GM23338 (cell line): Measurements from ENCODE around the gene TLR3. TPM values are rescaled to one million over a fixed set of nuclear protein-coding genes. Genes with fewer than 3 reads are reported as not detected.

Source experiments
- ATAC-seq: fragments of 200-7000 bp; cut with Tn5 transposase; 3 replicates; pipeline ENCODE4 v1.9.1; 2020
- DNase-seq: peaks from one replicate; pipeline ENCODE4 v3.0.0-alpha.2; 2015; ENCODE audit warnings: low spot score
- H2AFZ ChIP-seq: fragments of 200-600 bp; sonication (generic); 2 replicates; pipeline ENCODE4 v1.8.0; 2016; ENCODE audit warnings: antibody characterized with exemption, mild to moderate bottlenecking, moderate library complexity
- H3F3A ChIP-seq: fragments of 200-600 bp; sonication (generic); replicated peaks from 2 replicates; pipeline ENCODE4 v1.8.0; 2017; ENCODE audit warnings: antibody characterized with exemption, mixed run types, low read depth
- H3K27ac ChIP-seq: fragments of 200-600 bp; sonication (generic); 2 replicates; pipeline ENCODE4 v1.6.1; 2016; ENCODE audit warnings: low read depth
- H3K27me3 ChIP-seq: fragments of 200-600 bp; sonication (generic); 2 replicates; pipeline ENCODE4 v1.8.0; 2016; ENCODE audit warnings: mild to moderate bottlenecking, mixed run types, moderate library complexity; ENCODE audit not compliant: insufficient read depth
- H3K36me3 ChIP-seq: fragments of 200-600 bp; sonication (generic); 2 replicates; pipeline ENCODE4 v1.8.0; 2016; ENCODE audit warnings: mild to moderate bottlenecking; ENCODE audit not compliant: insufficient read depth
- H3K4me1 ChIP-seq: fragments of 200-600 bp; sonication (generic); 2 replicates; pipeline ENCODE4 v1.8.0; 2016; ENCODE audit warnings: mild to moderate bottlenecking, moderate library complexity; ENCODE audit not compliant: insufficient read depth
- H3K4me2 ChIP-seq: fragments of 200-600 bp; sonication (generic); 2 replicates; pipeline ENCODE4 v1.7.1; 2017; ENCODE audit warnings: mixed run types
- H3K4me3 ChIP-seq: fragments of 200-600 bp; sonication (generic); 2 replicates; pipeline ENCODE4 v1.6.1; 2016; ENCODE audit warnings: mixed run types
- H3K79me2 ChIP-seq: fragments of 200-600 bp; sonication (generic); replicated peaks from 2 replicates; pipeline ENCODE4 v1.8.0; 2017; ENCODE audit warnings: mild to moderate bottlenecking; ENCODE audit not compliant: insufficient read depth
- H3K9me2 ChIP-seq: fragments of 200-600 bp; sonication (generic); 2 replicates; pipeline ENCODE4 v1.8.0; 2017; ENCODE audit not compliant: insufficient read depth
- H4K20me1 ChIP-seq: fragments of 200-600 bp; sonication (generic); replicated peaks from 2 replicates; pipeline ENCODE4 v1.8.0; 2017; ENCODE audit warnings: mild to moderate bottlenecking; ENCODE audit not compliant: insufficient read depth
- H3K27ac Mint-ChIP-seq: 2 replicates; pipeline ENCODE4 v1.8.0; 2020; ENCODE audit warnings: inconsistent platforms, mild to moderate bottlenecking, moderate library complexity, mixed read lengths
- H3K27me3 Mint-ChIP-seq: 3 replicates; pipeline ENCODE4 v1.8.0; 2022; ENCODE audit warnings: low read depth, mild to moderate bottlenecking, moderate library complexity, mixed read lengths, inconsistent platforms; ENCODE audit not compliant: insufficient read depth, poor library complexity
- H3K36me3 Mint-ChIP-seq: 3 replicates; pipeline ENCODE4 v1.8.0; 2021; ENCODE audit warnings: low read depth, mild to moderate bottlenecking, inconsistent platforms, moderate library complexity, mixed read lengths
- H3K4me1 Mint-ChIP-seq: 3 replicates; pipeline ENCODE4 v1.8.0; 2020; ENCODE audit warnings: mild to moderate bottlenecking, inconsistent platforms, mixed read lengths
- H3K4me3 Mint-ChIP-seq: 3 replicates; pipeline ENCODE4 v1.8.0; 2021; ENCODE audit warnings: moderate library complexity, mild to moderate bottlenecking, inconsistent platforms, mixed read lengths
- H3K9me3 Mint-ChIP-seq: 3 replicates; pipeline ENCODE4 v1.8.0; 2020; ENCODE audit warnings: moderate library complexity, mild to moderate bottlenecking, inconsistent platforms, mixed read lengths
- EZH2 ChIP-seq: fragments of 200-600 bp; sonication (generic); IDR thresholded peaks from one replicate; pipeline ENCODE4 v1.8.0; 2017; ENCODE audit warnings: antibody characterized with exemption, mild to moderate bottlenecking, low read depth; ENCODE audit not compliant: unreplicated experiment
- EZH2phosphoT487 ChIP-seq: fragments of 200-600 bp; sonication (generic); IDR thresholded peaks from one replicate; pipeline ENCODE4 v1.8.1; 2018; ENCODE audit warnings: antibody characterized with exemption; ENCODE audit not compliant: unreplicated experiment
- JUNB ChIP-seq: IDR thresholded peaks from one replicate; pipeline ENCODE4 v1.6.1; 2016; ENCODE audit warnings: antibody characterized with exemption; ENCODE audit not compliant: unreplicated experiment
- POLR2AphosphoS5 ChIP-seq: IDR thresholded peaks from 2 replicates; pipeline ENCODE4 v1.6.1; 2016; ENCODE audit warnings: antibody characterized with exemption, low read depth
- STAT1 ChIP-seq: IDR thresholded peaks from one replicate; pipeline ENCODE4 v1.6.1; 2016; ENCODE audit warnings: antibody characterized with exemption; ENCODE audit not compliant: unreplicated experiment
- polyA plus RNA-seq: library from polyadenylated mRNA; unstranded; fragments of >200 nt; fragmentation: Nextera tagmentation; extraction: Ambion mirVana; gene quantifications from 2 replicates; pipeline ENCODE4 v1.2.1, GENCODE V29; 2016
- total RNA-seq: library from RNA; depleted of rRNA; stranded (reverse); fragments of >200 nt; shearing (Covaris generic); gene quantifications from 2 replicates; pipeline ENCODE4 v1.2.3, GENCODE V29; 2014
- TF ChIP-seq, protein P1 (sequence below): fragments of 250-450 bp; sonication (Bioruptor Pico); IDR thresholded peaks from 2 replicates; pipeline ENCODE4 v1.5.0; 2020; ENCODE audit warnings: mild to moderate bottlenecking, moderate library complexity
- TF ChIP-seq, protein P2 (sequence below): IDR thresholded peaks from 2 replicates; pipeline ENCODE4 v1.6.1; 2016; ENCODE audit warnings: antibody characterized with exemption

The TLR3 gene
- total and polyA plus RNA-seq, 2 experiments from 2014 or later = 0.32 to 0.38 TPM

DNA sequence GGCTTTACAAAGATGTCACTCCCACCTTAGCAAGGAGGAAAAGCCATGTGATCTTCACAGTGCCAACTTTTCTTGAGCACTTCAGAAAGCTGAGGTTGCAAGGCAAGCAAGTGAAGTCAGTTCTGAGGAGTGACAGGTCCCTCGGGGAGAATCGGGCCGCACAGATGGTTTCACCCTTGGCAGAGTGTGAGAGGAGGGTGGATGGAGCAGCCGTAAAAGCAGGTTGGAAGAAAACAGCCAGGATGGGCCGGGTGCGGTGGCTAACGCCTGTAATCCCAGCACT lies 43.6 kb upstream of the TLR3 start (continued):
- TF ChIP-seq, protein P1, sequence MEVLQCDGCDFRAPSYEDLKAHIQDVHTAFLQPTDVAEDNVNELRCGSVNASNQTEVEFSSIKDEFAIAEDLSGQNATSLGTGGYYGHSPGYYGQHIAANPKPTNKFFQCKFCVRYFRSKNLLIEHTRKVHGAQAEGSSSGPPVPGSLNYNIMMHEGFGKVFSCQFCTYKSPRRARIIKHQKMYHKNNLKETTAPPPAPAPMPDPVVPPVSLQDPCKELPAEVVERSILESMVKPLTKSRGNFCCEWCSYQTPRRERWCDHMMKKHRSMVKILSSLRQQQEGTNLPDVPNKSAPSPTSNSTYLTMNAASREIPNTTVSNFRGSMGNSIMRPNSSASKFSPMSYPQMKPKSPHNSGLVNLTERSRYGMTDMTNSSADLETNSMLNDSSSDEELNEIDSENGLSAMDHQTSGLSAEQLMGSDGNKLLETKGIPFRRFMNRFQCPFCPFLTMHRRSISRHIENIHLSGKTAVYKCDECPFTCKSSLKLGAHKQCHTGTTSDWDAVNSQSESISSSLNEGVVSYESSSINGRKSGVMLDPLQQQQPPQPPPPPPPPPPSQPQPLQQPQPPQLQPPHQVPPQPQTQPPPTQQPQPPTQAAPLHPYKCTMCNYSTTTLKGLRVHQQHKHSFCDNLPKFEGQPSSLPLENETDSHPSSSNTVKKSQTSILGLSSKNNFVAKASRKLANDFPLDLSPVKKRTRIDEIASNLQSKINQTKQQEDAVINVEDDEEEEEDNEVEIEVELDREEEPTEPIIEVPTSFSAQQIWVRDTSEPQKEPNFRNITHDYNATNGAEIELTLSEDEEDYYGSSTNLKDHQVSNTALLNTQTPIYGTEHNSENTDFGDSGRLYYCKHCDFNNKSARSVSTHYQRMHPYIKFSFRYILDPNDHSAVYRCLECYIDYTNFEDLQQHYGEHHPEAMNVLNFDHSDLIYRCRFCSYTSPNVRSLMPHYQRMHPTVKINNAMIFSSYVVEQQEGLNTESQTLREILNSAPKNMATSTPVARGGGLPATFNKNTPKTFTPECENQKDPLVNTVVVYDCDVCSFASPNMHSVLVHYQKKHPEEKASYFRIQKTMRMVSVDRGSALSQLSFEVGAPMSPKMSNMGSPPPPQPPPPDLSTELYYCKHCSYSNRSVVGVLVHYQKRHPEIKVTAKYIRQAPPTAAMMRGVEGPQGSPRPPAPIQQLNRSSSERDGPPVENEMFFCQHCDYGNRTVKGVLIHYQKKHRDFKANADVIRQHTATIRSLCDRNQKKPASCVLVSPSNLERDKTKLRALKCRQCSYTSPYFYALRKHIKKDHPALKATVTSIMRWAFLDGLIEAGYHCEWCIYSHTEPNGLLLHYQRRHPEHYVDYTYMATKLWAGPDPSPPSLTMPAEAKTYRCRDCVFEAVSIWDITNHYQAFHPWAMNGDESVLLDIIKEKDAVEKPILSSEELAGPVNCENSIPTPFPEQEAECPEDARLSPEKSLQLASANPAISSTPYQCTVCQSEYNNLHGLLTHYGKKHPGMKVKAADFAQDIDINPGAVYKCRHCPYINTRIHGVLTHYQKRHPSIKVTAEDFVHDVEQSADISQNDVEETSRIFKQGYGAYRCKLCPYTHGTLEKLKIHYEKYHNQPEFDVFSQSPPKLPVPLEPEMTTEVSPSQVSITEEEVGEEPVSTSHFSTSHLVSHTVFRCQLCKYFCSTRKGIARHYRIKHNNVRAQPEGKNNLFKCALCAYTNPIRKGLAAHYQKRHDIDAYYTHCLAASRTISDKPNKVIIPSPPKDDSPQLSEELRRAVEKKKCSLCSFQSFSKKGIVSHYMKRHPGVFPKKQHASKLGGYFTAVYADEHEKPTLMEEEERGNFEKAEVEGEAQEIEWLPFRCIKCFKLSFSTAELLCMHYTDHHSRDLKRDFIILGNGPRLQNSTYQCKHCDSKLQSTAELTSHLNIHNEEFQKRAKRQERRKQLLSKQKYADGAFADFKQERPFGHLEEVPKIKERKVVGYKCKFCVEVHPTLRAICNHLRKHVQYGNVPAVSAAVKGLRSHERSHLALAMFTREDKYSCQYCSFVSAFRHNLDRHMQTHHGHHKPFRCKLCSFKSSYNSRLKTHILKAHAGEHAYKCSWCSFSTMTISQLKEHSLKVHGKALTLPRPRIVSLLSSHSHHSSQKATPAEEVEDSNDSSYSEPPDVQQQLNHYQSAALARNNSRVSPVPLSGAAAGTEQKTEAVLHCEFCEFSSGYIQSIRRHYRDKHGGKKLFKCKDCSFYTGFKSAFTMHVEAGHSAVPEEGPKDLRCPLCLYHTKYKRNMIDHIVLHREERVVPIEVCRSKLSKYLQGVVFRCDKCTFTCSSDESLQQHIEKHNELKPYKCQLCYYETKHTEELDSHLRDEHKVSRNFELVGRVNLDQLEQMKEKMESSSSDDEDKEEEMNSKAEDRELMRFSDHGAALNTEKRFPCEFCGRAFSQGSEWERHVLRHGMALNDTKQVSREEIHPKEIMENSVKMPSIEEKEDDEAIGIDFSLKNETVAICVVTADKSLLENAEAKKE (CRISPR knock-in tag) = no peak
- TF ChIP-seq JUNB = no peak

DNA sequence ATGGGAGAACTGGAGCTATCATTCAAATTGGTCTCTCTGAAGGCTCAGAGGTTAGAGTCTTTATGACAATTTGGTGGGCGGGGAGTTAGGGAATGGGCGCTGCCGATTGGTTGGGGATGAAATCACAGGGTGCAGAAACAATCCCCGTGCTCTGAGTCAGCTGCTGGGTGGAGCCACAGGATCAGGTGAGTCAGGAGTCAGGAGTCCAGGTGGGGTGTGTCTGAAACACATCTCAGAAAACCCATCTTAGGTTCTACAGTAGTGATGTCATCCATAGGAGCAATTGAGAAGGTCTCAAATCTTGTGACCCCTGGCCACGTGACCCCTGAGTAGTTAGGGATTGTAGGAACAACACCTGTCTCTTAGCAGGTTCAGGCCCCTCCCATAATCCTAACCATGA lies 41.6 kb upstream of the TLR3 start:
- peaks cover 40% of the 10 kb centered on the region for H3K9me3 Mint-ChIP-seq
- Histone ChIP-seq H3K79me2 (no peaks in the 10 kb centered on the region), H4K20me1 (no peaks in the 10 kb centered on the region), H3K4me1 (peaks cover 36% of the 10 kb centered on the region), H3K27ac (no peak overlapping the region), H3K36me3 (no peaks in the 10 kb centered on the region), H3K4me3 (no peak overlapping the region), H3K9me2 (no peaks in the 10 kb centered on the region), H3K4me2 (no peak overlapping the region), H2AFZ (no peak overlapping the region), H3F3A (no peaks in the 10 kb centered on the region), H3K27me3 (no peaks in the 10 kb centered on the region)
- H3K27ac Mint-ChIP-seq = no peak overlapping the region
- ATAC-seq = no peak
- no peak overlapping the region for H3K4me3 Mint-ChIP-seq
- peaks cover 13% of the 10 kb centered on the region for H3K27me3 Mint-ChIP-seq
- peaks cover 50% of the 10 kb centered on the region for H3K4me1 Mint-ChIP-seq
- H3K36me3 Mint-ChIP-seq = peaks cover 32% of the 10 kb centered on the region
- no peak for DNase-seq
- TF ChIP-seq EZH2 = no peak
- TF ChIP-seq, protein P1 (CRISPR knock-in tag) = no peak
- no peak for TF ChIP-seq EZH2phosphoT487
- no peak for TF ChIP-seq POLR2AphosphoS5
- TF ChIP-seq JUNB = no peak
- TF ChIP-seq STAT1 = no peak
- TF ChIP-seq, protein P2, sequence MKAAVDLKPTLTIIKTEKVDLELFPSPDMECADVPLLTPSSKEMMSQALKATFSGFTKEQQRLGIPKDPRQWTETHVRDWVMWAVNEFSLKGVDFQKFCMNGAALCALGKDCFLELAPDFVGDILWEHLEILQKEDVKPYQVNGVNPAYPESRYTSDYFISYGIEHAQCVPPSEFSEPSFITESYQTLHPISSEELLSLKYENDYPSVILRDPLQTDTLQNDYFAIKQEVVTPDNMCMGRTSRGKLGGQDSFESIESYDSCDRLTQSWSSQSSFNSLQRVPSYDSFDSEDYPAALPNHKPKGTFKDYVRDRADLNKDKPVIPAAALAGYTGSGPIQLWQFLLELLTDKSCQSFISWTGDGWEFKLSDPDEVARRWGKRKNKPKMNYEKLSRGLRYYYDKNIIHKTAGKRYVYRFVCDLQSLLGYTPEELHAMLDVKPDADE = no peak
